SK-N-SH (cell line): Measurements from ENCODE around the gene PIK3R2. TPM values are rescaled to one million over a fixed set of nuclear protein-coding genes. Genes with fewer than 3 reads are reported as not detected.

ENCODE experiments used
- CTCF ChIA-PET: fragments of 300-600, 350-600 bp; formaldehyde crosslinking; extraction: SDS; loops from one replicate; lab custom pipeline; 2021; lab: Yijun Ruan, JAX
- POLR2A ChIA-PET: fragments of 350-600 bp; sonication (Branson Sonifier 250); formaldehyde crosslinking; extraction: SDS; loops from one replicate; lab custom pipeline; 2020; ENCODE audit warnings: antibody characterized with exemption, inconsistent platforms; lab: Yijun Ruan, JAX
- DNase-seq: peaks from one replicate; pipeline ENCODE4 v3.0.0; 2012
- H2AFZ ChIP-seq: fragments of 200-600 bp; sonication (generic); 2 replicates; pipeline ENCODE4 v1.8.1; 2016; ENCODE audit warnings: antibody characterized with exemption, mild to moderate bottlenecking, low read depth
- H3F3A ChIP-seq: fragments of 200-600 bp; sonication (generic); replicated peaks from 2 replicates; pipeline ENCODE3; 2016; ENCODE audit warnings: antibody characterized with exemption, mild to moderate bottlenecking; ENCODE audit not compliant: insufficient read depth
- H3K27ac ChIP-seq, 2 experiments: fragments of 200-500 bp in 1 of 2; fragments of 200-600 bp in 1 of 2; sonication (Bioruptor generic) in 1 of 2; sonication (generic), shearing (Covaris generic) in 1 of 2; 2 replicates each; pipeline versions ENCODE4 v1.5.1 to v1.6.1; 2014 to 2016; ENCODE audit warnings: low read depth in 2 of 2, inconsistent platforms in 1 of 2, low read length in 1 of 2, mild to moderate bottlenecking in 1 of 2, mixed read lengths in 1 of 2
- H3K27me3 ChIP-seq: fragments of 200-600 bp; sonication (generic), shearing (Covaris generic); 2 replicates; pipeline ENCODE4 v1.6.1; 2016; ENCODE audit warnings: mixed run types; ENCODE audit not compliant: insufficient read depth
- H3K36me3 ChIP-seq, 2 experiments: fragments of 200-500 bp in 1 of 2; fragments of 200-600 bp in 1 of 2; sonication (Bioruptor generic) in 1 of 2; sonication (generic) in 1 of 2; replicated peaks in 1 of 2; 2 replicates each; pipeline versions ENCODE3 to v1.5.1; 2014 to 2016; ENCODE audit warnings: low read length in 1 of 2, mild to moderate bottlenecking in 1 of 2; ENCODE audit not compliant: insufficient read depth in 2 of 2, control insufficient read depth in 1 of 2
- H3K4me1 ChIP-seq, 2 experiments: fragments of 200-500 bp in 1 of 2; fragments of 200-600 bp in 1 of 2; sonication (Bioruptor generic) in 1 of 2; sonication (generic), shearing (Covaris generic) in 1 of 2; 2 replicates each; pipeline versions ENCODE4 v1.5.1 to v1.6.1; 2014 to 2016; ENCODE audit warnings: low read depth in 1 of 2, low read length in 1 of 2, mixed run types in 1 of 2; ENCODE audit not compliant: insufficient read depth in 2 of 2, control insufficient read depth in 1 of 2
- H3K4me2 ChIP-seq: fragments of 200-600 bp; sonication (generic), shearing (Covaris generic); 2 replicates; pipeline ENCODE4 v1.6.1; 2017; ENCODE audit warnings: mixed run types
- H3K4me3 ChIP-seq, 2 experiments: fragments of 200-500 bp in 1 of 2; fragments of 200-600 bp in 1 of 2; sonication (Bioruptor generic) in 1 of 2; sonication (generic), shearing (Covaris generic) in 1 of 2; 2 replicates each; pipeline versions ENCODE4 v1.5.1 to v1.8.1; 2014 to 2016; ENCODE audit warnings: low read depth in 2 of 2, inconsistent platforms in 1 of 2, low read length in 1 of 2, mild to moderate bottlenecking in 1 of 2, mixed read lengths in 1 of 2, moderate library complexity in 1 of 2
- H3K79me2 ChIP-seq: fragments of 200-600 bp; sonication (generic); 2 replicates; pipeline ENCODE4 v1.8.1; 2017; ENCODE audit warnings: mild to moderate bottlenecking; ENCODE audit not compliant: insufficient read depth
- H3K9ac ChIP-seq: fragments of 200-600 bp; sonication (generic); 2 replicates; pipeline ENCODE4 v1.6.1; 2017; ENCODE audit warnings: mixed run types
- H3K9me2 ChIP-seq: fragments of 200-600 bp; sonication (generic); 2 replicates; pipeline ENCODE4 v1.6.1; 2017; ENCODE audit warnings: mixed run types
- H3K9me3 ChIP-seq: fragments of 200-600 bp; sonication (generic); 2 replicates; pipeline ENCODE4 v1.6.1; 2017; ENCODE audit warnings: mixed run types, mild to moderate bottlenecking, moderate library complexity
- H4K20me1 ChIP-seq: fragments of 200-600 bp; sonication (generic); 2 replicates; pipeline ENCODE4 v1.6.1; 2017; ENCODE audit warnings: mild to moderate bottlenecking, mixed run types; ENCODE audit not compliant: insufficient read depth
- EZH2phosphoT487 ChIP-seq: fragments of 200-600 bp; sonication (generic); IDR thresholded peaks from 2 replicates; pipeline ENCODE4 v1.6.1; 2017; ENCODE audit warnings: low read depth, mixed run types, mild to moderate bottlenecking, antibody characterized with exemption, moderate library complexity, borderline replicate concordance
- FOXM1 ChIP-seq: IDR thresholded peaks from 2 replicates; pipeline ENCODE4 v1.4.0; 2012; ENCODE audit warnings: low read depth, mild to moderate bottlenecking
- GABPA ChIP-seq: IDR thresholded peaks from 2 replicates; pipeline ENCODE4 v1.4.0; 2012; ENCODE audit warnings: low read depth, mild to moderate bottlenecking
- MAX ChIP-seq: IDR thresholded peaks from 2 replicates; pipeline ENCODE4 v1.4.0; 2012; ENCODE audit warnings: low read depth
- MXI1 ChIP-seq: IDR thresholded peaks from 2 replicates; pipeline ENCODE4 v1.6.1; 2012; ENCODE audit warnings: mild to moderate bottlenecking, low read depth, low read length, improper control_type of control experiment
- NRF1 ChIP-seq: IDR thresholded peaks from 2 replicates; pipeline ENCODE4 v1.6.1; 2012; ENCODE audit warnings: low read depth, mild to moderate bottlenecking, low read length
- REST ChIP-seq: IDR thresholded peaks from 2 replicates; pipeline ENCODE4 v1.6.1; 2012; ENCODE audit warnings: mild to moderate bottlenecking, low read depth, low read length, moderate library complexity
- RFX5 ChIP-seq: IDR thresholded peaks from 2 replicates; pipeline ENCODE4 v1.6.1; 2012; ENCODE audit warnings: mild to moderate bottlenecking, improper control_type of control experiment, low read length
- RXRA ChIP-seq: IDR thresholded peaks from 2 replicates; pipeline ENCODE4 v1.4.0; 2012; ENCODE audit warnings: low read depth, mild to moderate bottlenecking, borderline replicate concordance
- SIN3A ChIP-seq: IDR thresholded peaks from 2 replicates; pipeline ENCODE4 v1.6.1; 2012; ENCODE audit warnings: low read depth, mild to moderate bottlenecking, low read length, moderate library complexity, borderline replicate concordance
- SMC3 ChIP-seq: IDR thresholded peaks from 2 replicates; pipeline ENCODE4 v1.6.1; 2012; ENCODE audit warnings: low read depth, low read length, improper control_type of control experiment
- TAF1 ChIP-seq: IDR thresholded peaks from 2 replicates; pipeline ENCODE4 v1.6.1; 2012; ENCODE audit warnings: low read depth, mild to moderate bottlenecking, low read length, moderate library complexity, borderline replicate concordance
- TCF12 ChIP-seq: IDR thresholded peaks from 2 replicates; pipeline ENCODE4 v1.4.0; 2012
- USF1 ChIP-seq: IDR thresholded peaks from 2 replicates; pipeline ENCODE4 v1.4.0; 2012; ENCODE audit warnings: low read depth, borderline replicate concordance
- USF2 ChIP-seq: fragments of 150-350 bp; IDR thresholded peaks from 2 replicates; pipeline ENCODE4 v1.6.1; 2017; ENCODE audit warnings: antibody characterized with exemption, low read length, low read depth, borderline replicate concordance
- WGBS: methylation state at CpG from one replicate; pipeline ENCODE4 v1.1.6; 2017; ENCODE audit warnings: low lambda C conversion rate; 5-methylcytosine and 5-hydroxymethylcytosine counted together
- polyA plus RNA-seq, 3 experiments: library from polyadenylated mRNA; depleted of rRNA; stranded (reverse); fragments of >200 nt; gene quantifications; 2 replicates each; pipeline ENCODE4 v1.2.3, GENCODE V29; 2012

Gene PIK3R2
- polyA plus RNA-seq, 1 of the 3 experiments (the other 2 are of a cell fraction): 36.6 TPM

- 0 out of 2 replicates have a peak, but pooled peaks have one; percentile 10 for TF ChIP-seq GABPA
- TF ChIP-seq RFX5: peak; percentile 97
- no peak for TF ChIP-seq TCF12
- peak; percentile 22; the same call in 1 of the 2 replicates for TF ChIP-seq REST
- TF ChIP-seq SMC3: no peak
These were observed 39.9 kb downstream of the PIK3R2 start, which contains the start of gene MPV17L2 (continued) for GRCh38 chr19:18192673-18193387.

GRCh38 chr19:18193388-18194180 lies 40.6 kb downstream of the PIK3R2 start:
- Histone ChIP-seq H3F3A (peaks cover 15% of the 10 kb centered on the region), H3K9me2 (no peaks in the 10 kb centered on the region), H3K4me1 (peaks cover 9 to 26% of the 10 kb centered on the region in 2 experiments; a peak in 2 of 4 replicates), H2AFZ (peak overlapping the region; percentile 68; the same call in 1 of the 2 replicates), H3K4me2 (peak overlapping the region; percentile 99), H3K36me3 (peaks cover 0 to 6% of the 10 kb centered on the region in 2 experiments), H3K9me3 (no peaks in the 10 kb centered on the region), H3K27me3 (no peaks in the 10 kb centered on the region), H3K4me3 (peak overlapping the region; percentile 72 to 94), H4K20me1 (peaks cover 8% of the 10 kb centered on the region; the same call in 1 of the 2 replicates), H3K79me2 (peaks cover 9% of the 10 kb centered on the region; the same call in 1 of the 2 replicates), H3K27ac (peak overlapping the region; percentile 11 to 65; a peak in 2 of 4 replicates), H3K9ac (peak overlapping the region; percentile 82)
- ChIA-PET CTCF (interaction anchor here (0.6 to 20.7 kb wide), 11 partner anchors 10 to 226 kb away, joined by 3 to 505 read pairs (median 11); partner anchors contain the start of genes IFI30, RAB3A and SSBP4), POLR2A (interaction anchor here (0.8 to 1.3 kb wide), 3 partner anchors 8 to 88 kb away, joined by 3 to 7 read pairs (median 3); partner anchors contain the start of gene JUND)
- TF ChIP-seq SIN3A (0 out of 2 replicates have a peak, but pooled peaks have one; percentile 8), SMC3 (no peak)
- no peak for DNase-seq
- 7% methylated on average over 22 of the region's 46 CpGs for WGBS

GRCh38 chr19:18194181-18194530 lies 41.2 kb downstream of the PIK3R2 start:
- Histone ChIP-seq H2AFZ (no peak overlapping the region), H3F3A (peaks cover 11% of the 10 kb centered on the region), H3K27me3 (no peaks in the 10 kb centered on the region), H3K9me3 (no peaks in the 10 kb centered on the region), H3K9ac (peak overlapping the region; percentile 82; the same call in 1 of the 2 replicates), H3K4me3 (peak overlapping the region; percentile 72 to 94), H3K79me2 (peaks cover 9% of the 10 kb centered on the region; the same call in 1 of the 2 replicates), H3K36me3 (peaks cover 0 to 6% of the 10 kb centered on the region in 2 experiments), H3K9me2 (no peaks in the 10 kb centered on the region), H3K27ac (no peak overlapping the region; a peak in 2 of 4 replicates), H3K4me1 (peaks cover 9 to 26% of the 10 kb centered on the region in 2 experiments; a peak in 2 of 4 replicates), H3K4me2 (peak overlapping the region; percentile 99), H4K20me1 (peaks cover 8% of the 10 kb centered on the region; the same call in 1 of the 2 replicates)
- 51% methylated on average over 11 of the region's 12 CpGs for WGBS
- ChIA-PET POLR2A (no interaction called here), CTCF (interaction anchor here (0.8 to 20.7 kb wide), 6 partner anchors 9 to 85 kb away, joined by 3 to 505 read pairs (median 12); partner anchors contain the start of gene RAB3A)
- no peak for DNase-seq
- TF ChIP-seq MXI1 (no peak), EZH2phosphoT487 (no peak), TAF1 (no peak), USF1 (no peak), NRF1 (no peak), USF2 (no peak), RXRA (no peak), MAX (no peak), FOXM1 (no peak), TCF12 (no peak), RFX5 (no peak)
